GM21390 (cell line): ENCODE data around the gene PEPD.
"Not testable (repeated sequence)": the region's sequence is repeated elsewhere in the genome, so short reads cannot be mapped to it uniquely, and the experiment has no call there.

Source experiments
- ATAC-seq: cut with Tn5 transposase; IDR thresholded peaks from one replicate; pipeline ENCODE4 v1.9.1; 2021; ENCODE audit not compliant: unreplicated experiment

Gene PEPD

GRCh38 chr19:33479570-33479969 lies 42.0 kb downstream of the PEPD start:
- not testable (repeated sequence) for ATAC-seq

- no peak for ATAC-seq
These were observed 43.8 kb downstream of the PEPD start for GRCh38 chr19:33477781-33478180.

GRCh38 chr19:33476151-33476707 lies 45.4 kb downstream of the PEPD start:
- no peak for ATAC-seq

DNA sequence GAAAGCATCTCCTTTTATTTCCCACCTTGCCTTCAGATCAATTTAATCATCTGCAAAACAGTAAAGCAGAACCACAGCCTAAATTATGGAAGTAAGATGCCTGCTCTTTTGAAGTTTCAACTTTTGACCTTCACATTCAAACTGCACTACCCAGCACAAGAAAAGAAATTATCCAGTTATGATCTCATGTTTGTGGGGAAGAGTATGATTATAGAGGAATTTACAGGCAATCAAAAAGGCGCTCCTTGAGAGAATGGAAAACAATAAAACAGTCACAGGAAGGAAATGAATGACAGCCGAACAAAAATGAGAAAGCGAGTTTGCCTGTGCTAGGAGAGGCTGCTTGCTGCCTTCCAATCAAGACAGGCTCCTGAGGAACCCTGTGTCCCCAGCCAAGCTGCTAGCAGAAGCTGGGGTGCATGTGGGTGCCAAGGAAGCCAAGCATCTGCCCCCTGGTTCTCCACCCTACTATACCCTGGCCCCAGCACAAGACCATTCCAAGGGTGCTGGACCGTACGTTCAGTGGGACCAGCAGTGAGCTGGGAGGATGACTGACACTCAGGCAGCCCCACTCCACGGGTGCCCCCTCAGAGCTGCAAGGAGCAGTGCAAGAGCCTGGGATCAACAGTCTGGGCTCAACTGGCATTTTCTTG lies 47.8 kb downstream of the PEPD start:
- ATAC-seq = no peak

GRCh38 chr19:33472691-33473652 lies 48.6 kb downstream of the PEPD start:
- no peak for ATAC-seq

DNA sequence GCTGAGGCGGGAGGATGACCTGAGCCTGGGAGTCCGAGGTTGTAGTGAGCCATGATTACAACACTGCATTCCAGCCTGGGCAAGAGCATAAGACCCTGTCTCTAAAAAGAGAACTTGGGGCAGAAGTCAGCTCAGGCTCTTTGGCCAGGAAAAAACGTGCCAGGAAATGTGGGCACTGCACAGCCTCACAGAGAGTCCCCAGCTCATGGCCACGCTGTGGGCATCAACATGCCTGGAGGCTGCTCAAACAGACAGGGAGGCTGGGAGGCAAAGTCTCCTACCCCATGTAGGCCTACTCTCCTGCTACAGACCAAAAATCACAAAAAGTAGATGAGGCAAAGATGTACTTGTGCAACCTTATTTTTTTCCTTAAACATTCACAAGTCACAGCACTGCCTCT lies 49.4 kb downstream of the PEPD start:
- ATAC-seq = no peak

DNA sequence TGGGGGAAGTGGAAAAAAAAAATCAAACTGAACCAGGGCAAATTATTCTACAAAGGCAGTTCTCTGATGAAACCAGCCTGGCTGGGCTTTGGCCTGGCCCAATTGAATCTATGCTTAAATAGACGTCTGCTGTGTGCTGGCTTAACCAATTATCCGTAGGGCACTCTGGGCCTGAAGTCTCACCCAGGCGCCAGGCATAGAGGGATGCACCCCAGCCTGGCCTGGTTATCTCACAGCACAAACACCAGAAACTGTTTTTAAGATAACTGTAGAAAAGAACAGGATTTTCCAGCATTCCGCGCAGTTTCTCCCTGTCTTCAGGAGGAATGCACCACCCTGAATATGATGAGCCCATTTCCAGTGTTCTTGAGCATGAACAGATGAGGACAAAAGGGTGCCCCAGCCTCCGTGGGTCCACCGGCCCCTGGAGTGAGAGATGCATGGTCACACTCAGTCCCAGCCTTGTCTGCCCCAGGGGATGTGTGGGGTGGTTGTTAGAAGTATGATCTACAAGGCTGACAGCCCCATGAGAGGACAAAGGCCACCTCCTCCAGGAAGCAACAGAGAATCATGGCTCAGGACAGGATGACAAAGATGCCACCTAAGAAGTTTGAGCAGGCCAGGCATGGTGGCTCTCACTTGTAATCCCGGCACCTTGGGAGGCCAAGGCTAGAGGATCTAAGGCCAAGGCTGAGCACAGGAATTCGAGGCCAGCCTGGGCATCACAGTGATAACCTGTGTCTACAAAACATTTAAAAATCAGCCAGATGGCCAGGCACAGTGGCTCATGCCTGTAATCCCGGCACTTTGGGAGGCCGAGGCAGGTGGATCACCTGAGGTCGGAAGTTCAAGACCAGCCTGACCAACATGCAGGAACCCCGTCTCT lies 50.2 kb downstream of the PEPD start:
- no peak for ATAC-seq

DNA sequence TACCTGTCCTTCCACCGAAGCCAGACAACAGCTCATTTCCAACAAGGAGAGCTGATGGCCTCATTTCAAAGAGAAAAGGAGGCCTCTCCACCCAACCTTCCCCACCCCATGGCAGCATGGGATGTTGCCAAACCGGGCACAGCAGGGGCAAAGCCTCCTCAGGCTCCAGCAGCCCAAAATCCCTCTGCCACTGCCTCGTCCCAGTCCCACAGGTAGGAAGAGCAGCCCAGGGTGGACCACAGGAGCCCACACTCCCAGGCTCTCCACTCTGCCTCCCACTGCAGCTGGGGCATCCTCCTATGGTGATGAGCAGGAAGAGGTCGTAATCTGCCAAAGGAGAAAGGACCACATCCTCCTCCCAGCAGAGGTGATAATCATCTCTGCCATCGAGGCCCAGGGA lies 50.9 kb downstream of the PEPD start:
- ATAC-seq = no peak

- ATAC-seq = no peak
These were observed 51.6 kb downstream of the PEPD start for GRCh38 chr19:33470040-33470330.

DNA sequence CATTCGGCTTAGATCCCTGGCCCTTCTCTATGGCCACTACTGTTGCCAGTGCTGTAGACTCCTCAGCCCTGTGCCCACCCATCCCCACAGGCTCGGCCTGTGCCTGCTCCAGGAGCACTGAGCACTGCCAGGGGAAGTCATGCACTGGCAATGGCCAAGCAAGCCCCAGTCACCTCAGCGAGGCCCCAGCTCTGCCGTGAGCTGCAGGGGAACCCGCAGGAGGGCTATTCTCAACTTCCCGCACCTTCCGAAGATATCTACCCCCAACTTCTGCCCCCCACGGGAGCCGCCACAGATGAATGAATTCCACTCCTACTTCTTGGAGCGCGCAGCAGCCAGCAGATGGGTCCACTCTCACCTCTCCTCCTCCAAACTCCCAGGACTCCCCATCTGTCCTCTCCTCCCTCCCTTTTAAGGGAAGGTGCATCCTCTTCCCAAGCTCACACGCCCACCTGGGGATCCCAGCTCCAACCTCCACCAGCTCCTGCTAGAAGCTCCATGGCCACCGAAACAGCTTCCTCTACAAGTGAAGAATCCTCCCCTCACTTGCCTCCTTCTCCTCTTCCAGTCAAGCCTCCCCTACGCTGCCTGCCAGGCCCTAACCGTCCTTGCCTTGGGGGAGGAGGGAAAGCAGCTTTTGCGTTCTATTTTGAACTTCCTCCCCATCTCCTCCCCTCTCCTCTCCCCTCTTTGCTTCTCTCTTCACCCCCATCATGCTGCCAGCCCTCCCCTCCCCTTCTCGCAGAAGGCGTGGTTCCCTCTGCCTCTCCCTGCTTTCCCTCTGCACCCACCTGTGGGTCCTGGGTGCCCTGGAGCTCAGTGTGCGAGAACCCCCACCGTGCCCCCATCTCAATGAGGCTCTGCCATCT lies 52.2 kb downstream of the PEPD start:
- ATAC-seq = no peak

DNA sequence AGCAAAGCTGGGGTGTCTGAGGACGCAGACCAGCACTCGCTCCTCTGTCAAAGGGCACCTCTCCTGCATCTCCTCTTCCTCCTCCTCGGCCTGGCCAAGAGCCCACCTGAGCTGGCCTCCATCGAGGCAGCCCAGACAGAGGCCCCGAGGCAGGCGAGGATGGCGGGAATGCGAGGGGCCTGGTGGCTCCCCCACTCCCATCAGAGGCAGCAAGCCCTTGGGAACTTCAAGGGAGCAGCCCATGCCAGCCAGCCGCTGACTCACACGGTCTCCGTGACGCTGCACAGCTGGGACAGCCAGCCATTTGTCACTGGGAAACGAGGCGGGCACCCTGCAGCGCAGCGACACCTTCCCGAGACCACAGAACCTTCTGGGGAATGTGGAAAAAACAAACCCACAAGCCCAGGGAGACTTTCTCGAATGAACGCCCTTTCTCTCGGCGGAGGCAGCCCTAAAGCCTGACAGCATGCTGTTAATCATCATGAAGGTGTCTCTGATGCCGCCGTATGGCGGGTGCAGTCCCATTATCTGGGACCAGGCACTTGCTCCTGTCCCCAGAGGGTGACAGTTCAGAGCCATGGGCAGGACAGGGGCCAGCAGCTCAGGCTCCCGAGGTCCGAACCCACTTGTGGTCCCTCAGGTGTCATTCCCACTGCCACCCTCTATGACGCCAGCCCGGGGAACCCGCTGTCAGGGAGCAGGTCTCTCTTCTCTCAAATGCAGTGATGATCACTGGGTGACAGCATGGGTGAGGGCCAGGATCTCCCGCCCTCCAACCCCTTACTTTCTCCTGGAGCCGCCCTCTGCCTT lies 53.0 kb downstream of the PEPD start:
- ATAC-seq = no peak

DNA sequence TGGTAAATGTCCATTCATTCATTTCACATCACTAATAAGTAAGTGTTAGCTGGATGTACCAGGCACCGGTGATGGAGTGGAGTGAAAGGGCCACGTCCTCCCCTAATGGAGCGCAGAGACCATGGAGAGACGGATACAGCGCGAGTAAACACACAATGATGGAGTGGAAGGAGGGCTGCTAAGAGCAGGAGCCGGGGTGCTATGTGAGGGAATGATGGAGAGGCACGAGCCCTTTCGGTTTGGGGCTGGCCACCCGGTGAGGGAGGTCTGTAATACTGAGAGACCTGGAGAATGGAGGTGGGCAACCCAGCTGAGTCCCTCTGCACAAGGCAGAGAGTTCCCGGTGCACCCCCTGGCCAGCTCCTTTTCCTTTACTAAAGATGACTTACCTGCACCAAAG lies 53.7 kb downstream of the PEPD start:
- no peak for ATAC-seq

DNA sequence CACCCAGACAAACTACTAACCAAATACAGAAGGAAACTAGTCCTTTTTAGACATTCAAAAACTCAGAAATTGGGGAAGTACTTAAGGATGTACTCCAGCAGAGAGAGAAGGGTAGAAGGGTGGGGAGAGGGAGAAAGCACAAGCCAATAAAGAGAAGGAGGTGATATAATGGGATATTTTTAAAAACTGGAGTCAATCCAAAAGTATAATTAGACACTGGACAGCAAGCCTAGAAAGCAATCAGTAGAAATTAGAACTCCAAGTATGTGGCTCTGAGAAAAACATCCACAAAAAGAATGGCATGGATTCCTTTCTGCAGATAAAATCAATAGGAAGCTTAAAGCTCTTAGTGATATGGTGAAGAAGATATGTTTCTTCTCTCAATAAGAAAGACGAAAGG lies 55.8 kb downstream of the PEPD start:
- no peak for ATAC-seq

DNA sequence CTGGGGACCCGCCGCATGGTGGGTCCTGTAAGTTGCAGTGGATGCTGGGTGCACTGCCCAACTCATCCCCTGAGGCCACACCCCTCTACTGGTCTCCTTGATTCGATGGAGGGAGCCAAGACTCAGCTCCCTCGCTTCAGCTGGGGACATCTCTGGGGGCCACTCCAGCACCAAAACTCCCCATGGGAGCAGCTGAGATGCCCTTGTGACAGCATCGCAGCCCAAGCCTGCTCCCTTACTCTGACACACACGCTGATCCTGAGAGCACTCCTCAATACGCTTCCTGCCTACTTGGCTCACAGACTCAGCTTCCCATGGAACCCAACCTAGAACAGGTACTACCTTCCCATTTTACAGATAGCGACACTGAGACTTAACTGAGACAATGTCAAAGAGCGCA lies 56.2 kb downstream of the PEPD start:
- no peak for ATAC-seq

DNA sequence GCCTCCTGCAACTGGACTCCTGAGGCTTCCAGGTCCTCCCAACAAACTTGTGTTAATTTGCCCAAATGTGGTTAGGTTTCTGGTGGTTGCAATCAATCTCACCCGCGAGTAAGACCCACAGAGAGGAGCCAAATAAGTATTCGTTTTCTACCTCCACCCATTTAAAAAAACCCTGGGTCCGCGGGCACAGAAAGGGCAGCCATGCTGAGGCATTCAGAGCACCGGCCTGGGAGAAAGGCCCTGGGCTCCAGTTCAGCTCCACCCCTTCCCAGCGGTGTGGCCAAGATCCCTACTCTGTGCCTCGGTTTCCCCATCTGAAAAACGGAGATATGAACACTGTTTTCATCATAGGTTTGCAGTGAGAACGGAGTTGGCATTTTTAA lies 56.9 kb downstream of the PEPD start:
- ATAC-seq = no peak

- ATAC-seq = no peak
These were observed 57.4 kb downstream of the PEPD start for GRCh38 chr19:33464010-33464732.

DNA sequence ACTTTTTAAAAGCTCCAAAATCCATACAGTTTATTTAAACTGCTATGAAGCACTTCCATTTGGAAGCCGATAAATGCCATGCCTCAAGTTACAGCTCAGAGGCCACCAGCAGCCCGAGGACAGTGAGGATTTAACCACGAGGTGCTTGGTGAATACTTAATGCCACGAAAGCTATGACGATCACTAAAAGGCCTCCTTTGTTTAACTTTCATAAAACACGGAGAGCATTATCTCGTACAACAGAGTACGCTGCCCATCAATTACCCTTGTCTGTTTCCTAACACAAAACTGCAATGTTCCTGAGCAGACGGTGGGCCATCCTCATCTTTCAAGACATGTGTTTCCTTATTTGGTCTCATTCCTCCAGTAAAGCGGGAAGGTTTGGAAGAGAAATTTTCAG lies 58.4 kb downstream of the PEPD start:
- no peak for ATAC-seq

DNA sequence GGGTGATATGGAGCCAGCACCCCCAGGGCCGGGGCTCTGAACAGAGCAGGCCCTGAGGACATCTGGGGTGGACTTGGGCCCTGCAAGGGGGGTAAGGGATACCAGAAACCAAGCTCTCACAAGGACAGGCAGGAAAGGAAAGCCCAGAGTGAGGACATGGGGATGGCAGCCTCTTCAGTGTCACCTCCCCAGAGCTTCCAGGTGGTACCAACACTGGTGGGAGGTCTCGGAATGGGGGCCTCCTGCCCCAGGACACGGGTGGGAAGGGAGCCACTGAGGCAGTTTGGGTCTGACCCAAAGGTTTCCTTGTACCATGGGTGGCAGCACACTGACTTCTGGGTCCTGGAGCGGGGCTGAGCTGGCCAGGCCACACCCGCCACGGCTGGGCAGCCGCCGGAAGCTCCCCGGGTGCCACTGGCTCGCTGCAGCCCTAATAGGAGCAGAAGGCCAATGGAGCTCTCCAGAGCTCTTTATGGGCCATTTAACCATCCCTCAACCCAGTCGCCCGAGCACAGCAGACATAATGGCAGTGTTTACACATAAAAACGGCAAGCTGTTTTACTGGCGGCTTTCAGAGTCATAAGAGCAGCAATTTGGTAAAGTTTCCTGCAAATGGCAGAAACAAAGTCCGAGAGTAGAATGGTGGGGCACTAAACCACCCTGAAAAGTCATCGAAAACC lies 59.3 kb downstream of the PEPD start:
- no peak for ATAC-seq
